Measurements from ENCODE around the gene CARD11.

- TF ChIP-seq, protein P1, sequence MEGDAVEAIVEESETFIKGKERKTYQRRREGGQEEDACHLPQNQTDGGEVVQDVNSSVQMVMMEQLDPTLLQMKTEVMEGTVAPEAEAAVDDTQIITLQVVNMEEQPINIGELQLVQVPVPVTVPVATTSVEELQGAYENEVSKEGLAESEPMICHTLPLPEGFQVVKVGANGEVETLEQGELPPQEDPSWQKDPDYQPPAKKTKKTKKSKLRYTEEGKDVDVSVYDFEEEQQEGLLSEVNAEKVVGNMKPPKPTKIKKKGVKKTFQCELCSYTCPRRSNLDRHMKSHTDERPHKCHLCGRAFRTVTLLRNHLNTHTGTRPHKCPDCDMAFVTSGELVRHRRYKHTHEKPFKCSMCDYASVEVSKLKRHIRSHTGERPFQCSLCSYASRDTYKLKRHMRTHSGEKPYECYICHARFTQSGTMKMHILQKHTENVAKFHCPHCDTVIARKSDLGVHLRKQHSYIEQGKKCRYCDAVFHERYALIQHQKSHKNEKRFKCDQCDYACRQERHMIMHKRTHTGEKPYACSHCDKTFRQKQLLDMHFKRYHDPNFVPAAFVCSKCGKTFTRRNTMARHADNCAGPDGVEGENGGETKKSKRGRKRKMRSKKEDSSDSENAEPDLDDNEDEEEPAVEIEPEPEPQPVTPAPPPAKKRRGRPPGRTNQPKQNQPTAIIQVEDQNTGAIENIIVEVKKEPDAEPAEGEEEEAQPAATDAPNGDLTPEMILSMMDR (IDR thresholded peaks at IDR 0.05): no peak
- TF ChIP-seq POLR2A (IDR thresholded peaks at IDR 0.05): no peak
Measured at GRCh38 chr7:3078514-3078913, 34.8 kb upstream of the CARD11 start.
